Measurements from ENCODE around the gene CDK18. TPM values are rescaled to one million over a fixed set of nuclear protein-coding genes. Genes with fewer than 3 reads are reported as not detected.
A peak's percentile ranks its signal among the peaks of the same experiment; 100 is the strongest.

CDK18 gene
- total RNA-seq, 1 donor from 2014 or later: 0.82 TPM

DNA sequence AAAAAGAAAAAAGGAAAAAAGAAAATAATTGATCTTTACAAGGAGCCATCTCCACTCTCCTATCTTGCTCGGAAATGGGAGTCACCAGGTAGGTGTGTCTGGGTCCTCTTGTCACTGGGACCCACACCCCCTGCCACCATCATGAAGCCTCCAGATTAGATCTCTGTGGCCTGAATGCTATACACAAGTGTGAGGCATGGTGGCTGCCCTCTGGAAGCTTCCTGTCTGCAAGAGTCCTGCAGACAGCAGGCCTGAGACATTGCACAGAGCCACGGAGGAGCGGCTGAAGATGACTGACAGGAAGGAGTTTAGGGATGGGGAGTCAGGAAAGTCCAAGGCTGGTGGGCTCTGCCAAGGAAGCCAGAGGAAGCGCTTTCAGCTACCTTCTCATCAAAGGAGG, 16.2 kb downstream of the CDK18 start:
- no peak for FAIRE-seq
- no peak for DNase-seq (ENCODE audit: low spot score in 2 of 2)

DNA sequence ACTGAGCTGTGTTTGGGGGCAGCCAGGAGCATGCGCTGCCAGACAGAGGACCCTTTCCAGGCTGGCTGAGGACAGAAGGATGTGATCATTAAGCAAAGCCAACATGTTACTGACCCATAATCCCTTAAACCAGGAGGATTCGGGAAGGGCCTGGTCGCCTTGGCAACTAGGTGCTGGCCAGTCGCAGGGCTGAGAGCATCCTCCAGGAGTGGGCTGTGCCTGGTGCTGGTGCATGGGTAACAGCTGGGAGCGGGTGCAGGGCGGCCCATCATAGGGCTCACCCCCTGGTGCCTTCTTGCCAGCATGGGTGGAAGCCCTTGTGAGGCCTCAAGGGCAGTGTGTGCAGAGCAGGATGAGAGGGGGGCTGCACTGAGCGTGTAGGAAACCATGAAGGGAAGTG, 17.2 kb downstream of the CDK18 start:
- no peak for FAIRE-seq
- no peak for DNase-seq (ENCODE audit: low spot score in 2 of 2)

GRCh38 chr1:205522692-205523091, 18.2 kb downstream of the CDK18 start:
- no peak for DNase-seq (ENCODE audit: low spot score in 2 of 2)
- no peak for FAIRE-seq

GRCh38 chr1:205523261-205523890, 18.9 kb downstream of the CDK18 start:
- no peak for FAIRE-seq
- no peak for DNase-seq (ENCODE audit: low spot score in 2 of 2)

GRCh38 chr1:205523891-205524793, 19.7 kb downstream of the CDK18 start:
- peak; percentile 76 to 84 for DNase-seq (ENCODE audit: low spot score in 2 of 2)
- no peak for FAIRE-seq

DNA sequence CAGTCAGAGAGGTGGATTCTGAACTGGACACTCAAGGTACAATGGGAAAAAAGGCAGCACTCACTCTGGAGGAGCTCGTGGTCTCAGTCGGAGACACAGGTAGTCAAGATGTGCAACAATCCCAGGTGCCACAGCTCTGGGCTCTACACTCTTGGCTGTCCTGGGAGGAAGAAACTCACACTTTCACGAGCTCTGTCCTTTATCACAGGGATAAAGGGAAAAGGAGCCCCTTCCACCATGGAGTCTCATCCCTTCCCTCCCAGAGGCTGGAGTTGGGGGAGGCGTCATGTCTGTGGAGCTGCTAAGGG, 20.3 kb downstream of the CDK18 start:
- FAIRE-seq: no peak
- DNase-seq (ENCODE audit: low spot score in 2 of 2): no peak

GRCh38 chr1:205525495-205526285, 21.2 kb downstream of the CDK18 start:
- no peak for DNase-seq (ENCODE audit: low spot score in 2 of 2)

DNA sequence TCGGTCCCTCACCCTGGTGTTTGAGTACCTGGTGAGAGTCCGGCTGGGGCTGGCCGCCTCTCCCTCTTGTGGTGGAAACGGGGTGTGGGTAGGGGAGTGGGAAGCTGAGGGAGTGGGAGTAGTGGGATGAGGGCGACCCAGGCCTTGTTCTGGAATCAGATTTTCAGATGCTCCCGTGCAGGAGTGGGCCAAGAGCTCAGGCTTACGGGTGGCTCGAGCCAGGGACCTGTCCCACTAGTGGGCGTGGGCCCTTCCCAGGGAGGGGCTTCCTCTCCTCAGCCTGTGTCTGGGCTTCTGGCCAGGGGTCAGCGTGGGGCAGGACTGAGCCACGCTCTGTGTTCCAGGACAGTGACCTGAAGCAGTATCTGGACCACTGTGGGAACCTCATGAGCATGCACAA, 22.0 kb downstream of the CDK18 start:
- no peak for DNase-seq (ENCODE audit: low spot score in 2 of 2)
- FAIRE-seq: no peak

More at GRCh38 chr1:205525495-205526285, 21.2 kb downstream of the CDK18 start:
- FAIRE-seq: no peak

DNA sequence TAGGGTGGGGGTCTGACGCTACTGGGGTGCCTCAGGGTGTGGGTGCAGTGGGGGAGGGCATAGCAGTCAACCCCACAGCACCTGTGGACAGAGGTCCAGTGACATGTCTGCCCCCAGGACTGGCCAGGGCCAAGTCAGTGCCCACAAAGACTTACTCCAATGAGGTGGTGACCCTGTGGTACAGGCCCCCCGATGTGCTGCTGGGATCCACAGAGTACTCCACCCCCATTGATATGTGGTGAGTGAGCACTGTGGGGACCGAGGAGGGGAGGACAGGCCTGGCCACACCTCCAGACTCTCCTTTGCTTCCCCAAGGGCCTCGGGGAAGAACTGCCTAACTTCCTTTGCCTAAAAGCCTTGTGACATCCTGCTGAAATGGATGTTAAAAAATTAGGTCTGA, 23.5 kb downstream of the CDK18 start:
- DNase-seq (ENCODE audit: low spot score in 2 of 2) (no peak), FAIRE-seq (no peak)

DNA sequence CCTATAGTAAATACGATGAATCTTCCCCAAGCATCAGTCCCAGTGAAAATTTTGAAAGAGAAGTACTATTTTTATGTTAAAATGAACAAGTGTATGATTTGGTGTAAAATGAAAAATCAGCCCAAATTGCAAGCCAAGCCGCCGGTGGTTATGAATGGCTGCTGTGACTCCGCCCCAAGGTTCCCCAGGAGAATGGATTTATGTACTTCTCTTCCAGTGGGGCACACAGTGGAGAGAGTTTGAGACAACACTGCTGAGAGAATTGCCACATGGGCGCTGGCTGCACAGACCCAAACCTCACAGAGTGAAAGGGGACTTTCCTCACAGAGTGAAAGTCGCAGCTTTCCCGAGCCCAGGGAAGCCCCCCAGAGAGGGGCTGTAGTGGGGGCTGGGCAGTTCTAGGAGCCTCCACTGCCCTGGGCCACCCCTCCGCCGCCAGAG, 24.0 kb downstream of the CDK18 start:
- DNase-seq (ENCODE audit: low spot score in 2 of 2) (no peak), FAIRE-seq (no peak)

DNA sequence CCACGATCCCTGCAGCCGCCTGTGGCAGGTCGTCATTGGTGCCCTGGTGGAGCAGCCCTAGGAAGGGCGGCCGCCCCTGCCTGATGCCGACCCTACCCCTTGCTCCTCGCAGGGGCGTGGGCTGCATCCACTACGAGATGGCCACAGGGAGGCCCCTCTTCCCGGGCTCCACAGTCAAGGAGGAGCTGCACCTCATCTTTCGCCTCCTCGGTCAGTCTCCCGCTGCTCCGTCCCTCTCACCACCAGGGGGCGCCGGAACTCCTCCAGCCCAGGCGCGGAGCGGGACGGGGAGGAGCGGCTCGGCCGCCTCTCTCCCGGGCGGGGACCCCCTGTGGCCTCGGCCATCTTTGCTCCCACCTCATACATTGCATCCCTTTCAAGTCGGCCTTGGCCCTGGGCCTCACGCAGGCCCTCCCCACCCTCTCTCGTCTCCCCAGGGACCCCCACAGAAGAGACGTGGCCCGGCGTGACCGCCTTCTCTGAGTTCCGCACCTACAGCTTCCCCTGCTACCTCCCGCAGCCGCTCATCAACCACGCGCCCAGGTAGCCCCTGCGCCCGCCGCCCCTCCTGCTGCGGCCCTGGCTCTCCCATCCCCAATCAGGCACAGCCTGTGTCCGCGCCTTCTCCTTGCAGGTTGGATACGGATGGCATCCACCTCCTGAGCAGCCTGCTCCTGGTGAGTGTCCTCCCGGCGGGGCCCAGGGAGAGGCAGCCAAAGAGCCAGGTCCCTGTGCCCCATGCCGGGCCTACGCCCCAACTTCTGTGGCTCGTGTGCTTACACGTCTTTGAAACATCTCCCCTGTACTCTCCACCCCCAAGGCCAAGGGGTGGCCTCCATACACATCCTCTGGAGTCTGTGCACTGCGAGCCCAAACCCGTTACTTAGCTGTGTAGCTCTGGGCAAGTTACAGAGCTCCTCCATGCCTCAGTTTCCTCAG, 24.7 kb downstream of the CDK18 start:
- DNase-seq (ENCODE audit: low spot score in 2 of 2): peak; percentile 76 to 93
- FAIRE-seq: no peak

GRCh38 chr1:205530116-205530515, 25.6 kb downstream of the CDK18 start:
- DNase-seq (ENCODE audit: low spot score in 2 of 2): no peak
- FAIRE-seq: no peak

- DNase-seq (ENCODE audit: low spot score in 2 of 2) (no peak), FAIRE-seq (no peak)
These were observed 26.9 kb downstream of the CDK18 start for GRCh38 chr1:205531191-205532025.

DNA sequence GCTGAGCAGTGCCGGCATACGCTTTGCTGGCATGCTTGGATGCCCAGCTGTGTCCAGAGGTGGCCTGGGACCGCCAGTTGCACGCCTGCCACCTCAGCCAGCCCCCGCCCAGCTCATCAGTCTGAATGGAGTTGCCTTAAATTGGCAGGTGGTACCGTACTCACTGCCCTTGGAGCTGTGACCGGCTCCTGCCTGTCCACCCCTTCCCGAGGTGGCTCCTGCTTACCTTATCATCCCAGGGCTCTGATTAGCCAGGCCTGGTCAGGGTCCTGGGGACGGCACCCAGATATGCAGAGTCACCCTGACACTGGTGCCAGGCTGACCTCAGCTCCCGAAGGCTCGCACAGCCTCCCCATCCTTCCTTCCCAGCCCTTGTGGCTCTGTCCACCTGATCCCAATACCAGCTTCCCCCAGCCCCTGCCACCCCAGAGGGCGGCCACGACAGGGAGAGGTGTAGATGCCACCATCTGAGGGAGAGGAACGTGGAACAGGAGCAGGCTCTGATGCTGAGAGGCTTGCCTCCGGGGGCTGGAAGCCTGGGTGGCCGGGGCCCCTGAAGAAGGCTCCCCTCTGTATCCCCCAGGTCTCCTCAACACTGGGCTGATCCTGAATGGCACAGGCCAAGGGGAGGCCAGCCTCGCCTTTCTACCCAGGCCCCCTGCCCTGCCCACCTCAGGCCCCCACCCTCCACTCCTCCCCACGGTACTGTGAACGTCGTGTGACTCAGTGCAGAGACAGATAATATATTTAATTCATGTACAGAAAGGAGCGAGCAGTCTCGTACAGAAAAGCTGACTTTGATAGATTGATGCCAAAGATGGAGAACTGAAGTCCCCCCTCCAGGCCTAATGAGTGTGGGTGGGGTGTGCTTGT, 27.8 kb downstream of the CDK18 start:
- no peak for DNase-seq (ENCODE audit: low spot score in 2 of 2)
- no peak for FAIRE-seq

DNA sequence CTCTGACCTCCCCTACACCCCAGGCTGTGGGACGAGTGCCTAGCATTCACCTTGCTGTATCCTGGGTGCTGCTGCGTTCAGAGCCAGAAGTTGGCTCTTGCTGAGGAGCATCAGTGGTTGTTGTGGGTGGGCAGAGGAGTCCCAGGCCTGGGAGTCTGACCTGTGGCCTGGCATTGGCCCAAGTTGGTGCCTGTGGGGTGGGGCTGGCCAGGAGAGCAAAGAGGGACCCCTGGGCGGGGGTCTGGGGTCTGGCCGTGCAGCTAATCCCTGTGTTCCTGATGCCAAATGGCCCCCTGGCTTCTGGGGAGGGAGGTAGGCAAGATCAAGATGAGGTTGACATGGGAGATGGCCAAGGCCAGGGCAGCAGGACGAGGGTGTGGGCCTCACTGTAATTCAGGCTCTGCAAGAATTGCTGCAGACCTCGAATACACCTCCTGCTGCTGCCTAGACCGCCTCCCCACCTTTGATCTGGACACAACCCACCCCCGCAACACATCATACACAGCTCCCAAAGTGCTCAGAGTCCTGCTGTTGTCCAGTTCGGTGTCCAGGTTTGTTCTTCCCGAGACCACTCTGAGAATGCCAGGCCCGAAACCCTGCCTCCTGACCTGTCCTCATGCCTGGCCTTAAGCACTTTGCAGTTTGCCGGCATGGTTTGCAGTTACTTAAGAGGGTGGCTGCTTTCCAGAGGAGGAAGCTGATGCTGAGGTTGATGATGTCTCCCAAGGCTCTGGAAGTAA, 28.7 kb downstream of the CDK18 start:
- peak in 1 of 2 donors; percentile 4 for DNase-seq (ENCODE audit: low spot score in 2 of 2)
- no peak for FAIRE-seq

DNA sequence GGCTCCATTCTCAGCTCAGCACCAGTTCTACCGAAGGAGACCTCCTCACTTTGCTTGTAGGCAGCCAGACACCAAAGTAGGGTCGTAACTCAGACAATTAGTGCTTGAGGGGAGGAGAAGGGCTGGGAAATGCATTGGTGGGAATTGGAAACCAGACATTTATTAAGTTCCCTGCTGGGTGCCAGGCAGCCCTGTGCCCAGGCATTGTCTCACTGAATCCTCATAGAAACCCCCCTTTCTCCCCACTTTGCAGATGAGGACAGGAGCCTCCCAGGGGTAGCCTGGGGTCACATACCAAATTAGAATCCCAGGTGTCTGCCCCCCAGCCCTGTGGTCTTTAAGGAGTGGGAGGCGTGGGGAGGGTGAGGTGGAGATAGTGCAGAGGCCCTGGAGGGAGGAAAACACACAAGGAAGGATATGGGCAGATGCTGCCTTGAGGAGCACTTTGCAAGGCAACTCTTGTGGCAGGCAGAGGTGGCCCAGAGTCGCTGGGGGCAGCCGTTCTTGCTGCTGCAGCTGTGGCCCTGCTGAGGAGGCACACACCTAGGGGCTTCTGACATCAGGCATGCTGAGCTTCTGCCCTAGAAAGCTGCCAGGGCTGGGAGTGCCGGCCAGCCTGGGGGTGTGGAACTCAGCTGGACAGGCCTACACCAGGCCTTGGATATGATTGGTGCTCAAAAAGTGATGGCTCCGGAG, 29.4 kb downstream of the CDK18 start:
- peak in 1 of 2 donors; percentile 6 for DNase-seq (ENCODE audit: low spot score in 2 of 2)

GRCh38 chr1:205534444-205534985, 30.0 kb downstream of the CDK18 start:
- FAIRE-seq: no peak
- no peak for DNase-seq (ENCODE audit: low spot score in 2 of 2)

More for the DNA sequence above, 29.4 kb downstream of the CDK18 start:
- no peak for FAIRE-seq

All from frontal cortex (tissue), 4 donors.